Effector memory CD4-positive, alpha-beta T cell (primary cell): ENCODE measurements around the gene FADS1.

Experiments used
- DNase-seq, 3 donors: peaks; one replicate each; pipeline ENCODE4 v3.0.0-alpha.2; 2020
- H3K27ac ChIP-seq: 2 replicates; pipeline ENCODE4 v1.7.0; 2013; ENCODE audit warnings: mild to moderate bottlenecking, low read length, moderate library complexity; ENCODE audit not compliant: insufficient read depth, poor library complexity, severe bottlenecking
- H3K27me3 ChIP-seq: replicated peaks from 2 replicates; pipeline ENCODE4 v1.7.0; 2013; ENCODE audit warnings: mild to moderate bottlenecking, low read length; ENCODE audit not compliant: insufficient read depth, control insufficient read depth, poor library complexity, severe bottlenecking
- H3K36me3 ChIP-seq: 2 replicates; pipeline ENCODE4 v1.7.0; 2013; ENCODE audit warnings: mild to moderate bottlenecking, low read length, moderate library complexity; ENCODE audit not compliant: control insufficient read depth, insufficient read depth
- H3K4me1 ChIP-seq: 2 replicates; pipeline ENCODE4 v1.7.0; 2013; ENCODE audit warnings: low read length, mild to moderate bottlenecking; ENCODE audit not compliant: control insufficient read depth, insufficient read depth, poor library complexity, severe bottlenecking
- H3K4me3 ChIP-seq: 2 replicates; pipeline ENCODE4 v1.7.0; 2013; ENCODE audit warnings: low read length, low read depth, mild to moderate bottlenecking; ENCODE audit not compliant: insufficient read depth, poor library complexity, severe bottlenecking
- H3K9me3 ChIP-seq: 2 replicates; pipeline ENCODE4 v1.7.0; 2013; ENCODE audit warnings: mild to moderate bottlenecking, low read length, moderate library complexity; ENCODE audit not compliant: control insufficient read depth

FADS1 gene

GRCh38 chr11:61811831-61812230 is 5.0 kb downstream of the FADS1 start:
- H3K4me3 ChIP-seq = no peak overlapping the region
- H3K27me3 ChIP-seq = peaks cover 6% of the 10 kb centered on the region
- H3K36me3 ChIP-seq = no peaks in the 10 kb centered on the region
- peaks cover 21% of the 10 kb centered on the region for H3K4me1 ChIP-seq
- no peak for DNase-seq
- H3K27ac ChIP-seq = no peak overlapping the region
- H3K9me3 ChIP-seq = no peaks in the 10 kb centered on the region

DNA sequence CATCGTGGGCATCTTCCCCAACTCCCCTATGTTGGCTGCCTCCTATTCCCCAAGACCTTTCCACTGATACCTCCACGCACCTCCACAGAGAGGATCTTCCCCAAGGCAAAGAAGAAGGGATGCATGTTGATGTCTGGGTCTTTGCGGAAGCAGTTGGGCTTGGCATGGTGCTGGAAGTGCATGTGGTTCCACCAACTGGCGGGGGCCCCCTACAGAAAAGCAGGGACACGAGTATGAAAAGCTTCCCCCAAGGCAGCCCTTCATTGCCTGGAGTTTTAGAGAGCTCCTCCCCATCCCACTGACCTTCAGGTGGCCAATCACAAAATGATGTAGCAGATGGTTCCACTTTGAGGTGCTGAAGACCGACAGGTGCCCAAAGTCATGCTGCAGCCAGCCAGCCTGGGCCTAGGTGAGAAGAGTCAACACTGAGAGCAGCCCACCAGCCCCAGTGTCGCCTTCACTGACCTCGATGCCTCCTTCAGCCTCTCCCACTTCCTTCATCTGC is 6.1 kb downstream of the FADS1 start:
- H3K36me3 ChIP-seq = no peaks in the 10 kb centered on the region
- no peaks in the 10 kb centered on the region for H3K27me3 ChIP-seq
- no peak for DNase-seq
- no peak overlapping the region for H3K27ac ChIP-seq
- H3K4me3 ChIP-seq = no peak overlapping the region
- H3K4me1 ChIP-seq = peaks cover 10% of the 10 kb centered on the region
- H3K9me3 ChIP-seq = no peaks in the 10 kb centered on the region

- Histone ChIP-seq H3K27me3 (no peaks in the 10 kb centered on the region), H3K4me1 (no peaks in the 10 kb centered on the region), H3K36me3 (no peaks in the 10 kb centered on the region), H3K27ac (no peak overlapping the region), H3K4me3 (no peak overlapping the region), H3K9me3 (no peaks in the 10 kb centered on the region)
- DNase-seq = no peak
These were observed 10.0 kb downstream of the FADS1 start for GRCh38 chr11:61806785-61807184.

DNA sequence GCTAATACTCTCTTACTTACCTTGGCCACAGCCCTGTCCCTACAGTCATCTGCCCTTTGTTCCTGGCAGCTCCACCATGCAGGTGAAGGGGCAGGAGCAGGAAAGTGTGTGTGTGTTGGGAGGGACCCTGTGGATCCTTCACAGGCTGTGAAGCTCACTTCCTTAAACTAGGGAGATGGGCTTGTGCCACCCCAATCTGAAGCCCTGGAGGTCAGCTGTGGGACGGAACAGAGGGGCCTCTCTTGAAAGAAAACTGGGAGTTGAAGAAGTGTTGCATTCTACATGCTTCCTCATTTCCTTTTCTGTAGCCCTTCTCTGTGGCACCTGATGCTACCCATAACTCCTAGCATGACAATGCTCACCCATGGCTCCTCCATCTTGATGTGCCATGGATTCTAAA is 11.7 kb downstream of the FADS1 start:
- H3K4me3 ChIP-seq = no peak overlapping the region
- H3K27ac ChIP-seq = no peak overlapping the region
- DNase-seq = no peak
- no peaks in the 10 kb centered on the region for H3K27me3 ChIP-seq
- H3K9me3 ChIP-seq = no peaks in the 10 kb centered on the region
- H3K4me1 ChIP-seq = no peaks in the 10 kb centered on the region
- H3K36me3 ChIP-seq = no peaks in the 10 kb centered on the region

GRCh38 chr11:61803889-61804647 is 12.7 kb downstream of the FADS1 start:
- H3K4me1 ChIP-seq = no peaks in the 10 kb centered on the region
- H3K9me3 ChIP-seq = no peaks in the 10 kb centered on the region
- no peaks in the 10 kb centered on the region for H3K36me3 ChIP-seq
- DNase-seq = no peak
- no peak overlapping the region for H3K27ac ChIP-seq
- no peak overlapping the region for H3K4me3 ChIP-seq
- H3K27me3 ChIP-seq = no peaks in the 10 kb centered on the region

DNA sequence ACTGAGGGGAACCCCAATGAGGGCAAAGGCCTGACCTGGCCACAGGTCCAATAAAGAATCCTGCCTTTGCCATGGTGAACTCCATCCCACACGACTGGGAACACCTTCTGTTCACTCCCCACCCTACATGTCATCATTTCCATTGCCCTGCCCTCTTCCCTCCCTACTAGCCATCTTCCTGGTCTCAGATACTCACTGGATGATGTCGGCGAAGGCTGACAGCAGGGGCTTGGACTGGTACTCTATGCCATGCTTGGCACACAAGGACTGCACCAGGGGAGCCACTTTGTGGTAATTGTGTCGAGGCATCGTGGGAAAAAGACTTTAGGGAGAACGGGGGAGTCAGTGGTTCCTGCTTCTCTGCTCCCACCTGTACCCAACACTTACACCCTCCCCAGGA is 14.2 kb downstream of the FADS1 start:
- no peak overlapping the region for H3K27ac ChIP-seq

DNA sequence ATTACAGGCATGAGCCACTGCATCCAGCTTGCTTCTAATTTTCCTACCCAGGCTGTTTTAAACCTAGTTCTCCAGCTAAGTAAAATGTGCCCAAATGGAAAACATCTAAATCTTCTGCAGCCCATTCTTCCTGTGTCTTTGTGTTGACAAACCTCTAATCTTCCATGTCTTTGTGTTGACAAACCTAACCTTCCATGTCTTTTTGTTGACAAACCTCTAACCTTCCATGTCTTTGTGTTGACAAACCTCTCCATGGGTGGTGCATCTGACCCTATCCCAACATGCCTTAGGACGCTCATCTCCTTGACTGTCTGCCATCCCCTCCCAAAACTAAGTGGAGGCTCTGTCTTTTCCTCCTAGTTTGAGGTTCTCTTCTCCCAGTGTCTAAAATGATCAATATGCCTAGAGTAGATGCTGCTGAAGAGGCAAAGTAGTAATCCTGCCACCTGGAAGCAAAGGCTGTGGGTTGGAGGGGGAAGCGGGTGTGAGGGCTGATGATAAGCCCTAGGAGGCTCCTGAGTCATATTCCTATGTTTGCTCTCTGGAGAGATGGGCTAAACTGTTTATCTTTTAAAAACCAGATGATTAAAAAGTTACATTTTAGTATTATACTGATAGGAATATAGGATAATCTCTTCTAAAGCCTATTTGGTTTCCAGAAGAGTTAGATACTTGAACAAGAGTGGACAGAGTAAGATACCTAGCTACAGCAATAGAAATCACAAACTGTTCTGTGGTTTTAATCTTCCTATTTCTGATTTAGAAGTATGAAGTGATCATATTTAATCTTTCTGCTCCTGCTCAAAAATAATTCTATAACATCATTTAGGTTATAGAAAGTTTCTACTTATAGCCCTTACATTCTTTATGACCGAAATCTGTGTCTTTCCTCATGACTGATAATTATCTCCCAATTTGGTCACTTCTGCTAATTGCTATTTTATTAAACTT is 16.2 kb downstream of the FADS1 start:
- no peaks in the 10 kb centered on the region for H3K36me3 ChIP-seq
- DNase-seq = no peak
- H3K27me3 ChIP-seq = no peaks in the 10 kb centered on the region
- H3K4me1 ChIP-seq = no peaks in the 10 kb centered on the region
- no peak overlapping the region for H3K27ac ChIP-seq
- H3K4me3 ChIP-seq = no peak overlapping the region
- no peaks in the 10 kb centered on the region for H3K9me3 ChIP-seq

More for the DNA sequence above, 14.2 kb downstream of the FADS1 start:
- no peak for DNase-seq
- Histone ChIP-seq H3K4me3 (no peak overlapping the region), H3K36me3 (no peaks in the 10 kb centered on the region), H3K9me3 (no peaks in the 10 kb centered on the region), H3K27me3 (no peaks in the 10 kb centered on the region), H3K4me1 (no peaks in the 10 kb centered on the region)

- DNase-seq = no peak
- Histone ChIP-seq H3K36me3 (no peaks in the 10 kb centered on the region), H3K4me3 (no peak overlapping the region), H3K27ac (no peak overlapping the region), H3K27me3 (no peaks in the 10 kb centered on the region), H3K4me1 (no peaks in the 10 kb centered on the region), H3K9me3 (no peaks in the 10 kb centered on the region)
These were observed 17.0 kb downstream of the FADS1 start for GRCh38 chr11:61799665-61800284.

DNA sequence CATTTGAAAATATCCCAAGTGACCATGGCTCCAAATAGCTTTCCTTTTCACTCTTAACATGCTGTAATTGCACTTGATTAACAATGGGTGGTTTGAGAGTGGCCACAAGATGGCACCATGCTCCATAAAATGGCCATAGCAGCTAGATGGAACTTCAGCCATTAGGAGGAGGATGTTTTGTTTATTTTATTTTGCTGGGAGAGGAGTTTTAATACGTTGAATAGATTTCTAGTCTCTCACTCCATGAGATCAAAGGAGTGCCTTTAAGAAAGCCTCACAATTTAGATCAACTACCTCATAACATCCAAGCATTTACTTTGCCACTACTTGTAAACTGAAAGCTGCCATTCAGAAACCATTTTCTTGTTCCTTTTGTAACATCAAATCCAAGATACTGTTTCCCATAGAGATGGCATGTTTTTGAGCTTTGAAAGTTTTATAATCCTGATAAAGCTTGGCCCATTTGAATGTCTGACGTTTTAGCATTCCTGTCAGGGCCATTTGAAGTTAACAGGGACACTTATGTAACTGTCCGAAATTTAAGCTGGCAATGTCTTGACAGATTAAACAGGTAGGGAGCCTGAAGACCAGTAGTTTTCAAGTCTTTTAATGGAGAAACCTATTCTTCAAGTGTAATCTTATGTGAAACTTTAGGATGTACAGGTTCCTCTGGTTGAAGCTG is 19.4 kb downstream of the FADS1 start:
- no peak overlapping the region for H3K4me3 ChIP-seq
- peaks cover 9% of the 10 kb centered on the region for H3K4me1 ChIP-seq
- H3K27ac ChIP-seq = no peak overlapping the region
- no peaks in the 10 kb centered on the region for H3K36me3 ChIP-seq
- peak; percentile 44 to 62 (median 49) for DNase-seq
- no peaks in the 10 kb centered on the region for H3K27me3 ChIP-seq
- no peaks in the 10 kb centered on the region for H3K9me3 ChIP-seq
